H1 (cell line): ENCODE results near the gene JPH3.

ENCODE experiments used
- BRCA1 ChIP-seq: IDR thresholded peaks from 2 replicates; pipeline ENCODE4 v1.6.1; 2012; ENCODE audit warnings: low read depth, low read length, improper control_type of control experiment
- CBX5 ChIP-seq: fragments of 300-800, 300-1000 bp; sonication (generic); IDR thresholded peaks from 2 replicates; pipeline ENCODE4 v1.7.1; 2016; ENCODE audit warnings: antibody characterized with exemption, low read length, low read depth
- EZH2 ChIP-seq: fragments of 200-600 bp; sonication (generic); IDR thresholded peaks from 2 replicates; pipeline ENCODE4 v1.7.1; 2012; ENCODE audit warnings: low read depth, mild to moderate bottlenecking, moderate library complexity, low read length, inconsistent platforms; ENCODE audit not compliant: severe bottlenecking
- MAFK ChIP-seq: IDR thresholded peaks from 2 replicates; pipeline ENCODE4 v1.6.1; 2012; ENCODE audit warnings: low read depth, mild to moderate bottlenecking, improper control_type of control experiment, low read length
- POLR2A ChIP-seq, 2 experiments: IDR thresholded peaks; 1 replicate in 1 of 2; 2 replicates in 1 of 2; pipeline ENCODE4 v1.6.1; 2011; ENCODE audit warnings: low read depth in 2 of 2, low read length in 2 of 2, mild to moderate bottlenecking in 2 of 2; ENCODE audit errors: control extremely low read depth in 1 of 2
- POLR2AphosphoS5 ChIP-seq: IDR thresholded peaks from 2 replicates; pipeline ENCODE4 v1.6.1; 2011; ENCODE audit warnings: low read depth, low read length
- RAD21 ChIP-seq, 2 experiments: IDR thresholded peaks in 1 of 2; conservative IDR thresholded peaks in 1 of 2; 2 replicates each; pipeline ENCODE4 v1.6.1; 2011; ENCODE audit warnings: low read depth in 2 of 2, low read length in 2 of 2, improper control_type of control experiment in 1 of 2, inconsistent platforms in 1 of 2, mild to moderate bottlenecking in 1 of 2, moderate library complexity in 1 of 2
- RFX5 ChIP-seq: IDR thresholded peaks from 2 replicates; pipeline ENCODE4 v1.6.1; 2011; ENCODE audit warnings: low read depth, low read length, improper control_type of control experiment, borderline replicate concordance
- SUZ12 ChIP-seq: fragments of 200-600 bp; sonication (generic); IDR thresholded peaks from 2 replicates; pipeline ENCODE4 v1.6.1; 2012; ENCODE audit warnings: mild to moderate bottlenecking, inconsistent platforms, low read length, moderate library complexity, mixed read lengths
- TAF7 ChIP-seq: optimal IDR thresholded peaks from 2 replicates; pipeline ENCODE3; 2011; ENCODE audit warnings: low read depth, mild to moderate bottlenecking, inconsistent platforms, low read length, moderate library complexity, borderline replicate concordance
- TCF12 ChIP-seq: IDR thresholded peaks from 2 replicates; pipeline ENCODE4 v1.6.1; 2011; ENCODE audit warnings: low read depth, mild to moderate bottlenecking, low read length
- TF ChIP-seq, protein P1 (sequence below), 3 experiments: IDR thresholded peaks; 1 replicate in 2 of 3; 2 replicates in 1 of 3; pipeline versions ENCODE4 v1.5.1 to v1.6.1; 2011; ENCODE audit warnings: low read length in 3 of 3, mild to moderate bottlenecking in 3 of 3, inconsistent platforms in 2 of 3, low read depth in 1 of 3, moderate library complexity in 1 of 3; ENCODE audit not compliant: insufficient read depth in 1 of 3; ENCODE audit errors: control extremely low read depth in 1 of 3
- TF ChIP-seq, protein P2 (sequence below): IDR thresholded peaks from 2 replicates; pipeline ENCODE4 v1.6.1; 2012; ENCODE audit warnings: low read length, inconsistent platforms

DNA sequence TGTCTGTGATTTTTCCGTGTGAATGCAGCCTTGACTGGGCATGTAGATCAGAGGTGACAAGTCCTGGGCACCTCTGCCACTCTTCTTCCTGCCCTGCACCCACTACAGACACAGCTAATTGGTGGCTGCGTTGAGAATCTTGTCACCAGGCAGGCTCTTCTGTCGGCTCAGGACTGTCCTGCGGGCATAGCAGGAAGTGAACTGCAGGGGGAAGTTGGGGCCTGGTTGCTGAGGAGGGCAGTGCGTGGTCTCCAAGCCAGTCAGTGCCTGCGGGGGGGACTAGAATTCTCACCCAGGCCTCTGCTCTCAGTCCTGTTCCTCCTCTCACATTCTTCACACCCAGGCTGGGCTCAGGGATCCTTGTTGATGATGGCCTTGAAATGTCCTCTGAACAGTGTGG is 50.5 kb downstream of the JPH3 start:
- TF ChIP-seq RAD21 (IDR thresholded peaks at IDR 0.05 in 1 of 2, conservative IDR thresholded peaks at IDR 0.05 in 1 of 2; ENCODE audit: low read depth in 2 of 2, low read length in 2 of 2) (no peak), RFX5 (no peak), POLR2AphosphoS5 (no peak), POLR2A (IDR thresholded peaks at IDR 0.05; ENCODE audit: control extremely low read depth in 1 of 2, low read depth in 2 of 2, low read length in 2 of 2) (no peak), CBX5 (no peak), TCF12 (no peak), EZH2 (no peak), TAF7 (no peak), MAFK (no peak), SUZ12 (no peak), BRCA1 (no peak)
- TF ChIP-seq, protein P1, sequence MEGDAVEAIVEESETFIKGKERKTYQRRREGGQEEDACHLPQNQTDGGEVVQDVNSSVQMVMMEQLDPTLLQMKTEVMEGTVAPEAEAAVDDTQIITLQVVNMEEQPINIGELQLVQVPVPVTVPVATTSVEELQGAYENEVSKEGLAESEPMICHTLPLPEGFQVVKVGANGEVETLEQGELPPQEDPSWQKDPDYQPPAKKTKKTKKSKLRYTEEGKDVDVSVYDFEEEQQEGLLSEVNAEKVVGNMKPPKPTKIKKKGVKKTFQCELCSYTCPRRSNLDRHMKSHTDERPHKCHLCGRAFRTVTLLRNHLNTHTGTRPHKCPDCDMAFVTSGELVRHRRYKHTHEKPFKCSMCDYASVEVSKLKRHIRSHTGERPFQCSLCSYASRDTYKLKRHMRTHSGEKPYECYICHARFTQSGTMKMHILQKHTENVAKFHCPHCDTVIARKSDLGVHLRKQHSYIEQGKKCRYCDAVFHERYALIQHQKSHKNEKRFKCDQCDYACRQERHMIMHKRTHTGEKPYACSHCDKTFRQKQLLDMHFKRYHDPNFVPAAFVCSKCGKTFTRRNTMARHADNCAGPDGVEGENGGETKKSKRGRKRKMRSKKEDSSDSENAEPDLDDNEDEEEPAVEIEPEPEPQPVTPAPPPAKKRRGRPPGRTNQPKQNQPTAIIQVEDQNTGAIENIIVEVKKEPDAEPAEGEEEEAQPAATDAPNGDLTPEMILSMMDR (IDR thresholded peaks at IDR 0.05; ENCODE audit: control extremely low read depth in 1 of 3, insufficient read depth in 1 of 3, low read depth in 1 of 3, low read length in 3 of 3), result no peak
- TF ChIP-seq, protein P2, sequence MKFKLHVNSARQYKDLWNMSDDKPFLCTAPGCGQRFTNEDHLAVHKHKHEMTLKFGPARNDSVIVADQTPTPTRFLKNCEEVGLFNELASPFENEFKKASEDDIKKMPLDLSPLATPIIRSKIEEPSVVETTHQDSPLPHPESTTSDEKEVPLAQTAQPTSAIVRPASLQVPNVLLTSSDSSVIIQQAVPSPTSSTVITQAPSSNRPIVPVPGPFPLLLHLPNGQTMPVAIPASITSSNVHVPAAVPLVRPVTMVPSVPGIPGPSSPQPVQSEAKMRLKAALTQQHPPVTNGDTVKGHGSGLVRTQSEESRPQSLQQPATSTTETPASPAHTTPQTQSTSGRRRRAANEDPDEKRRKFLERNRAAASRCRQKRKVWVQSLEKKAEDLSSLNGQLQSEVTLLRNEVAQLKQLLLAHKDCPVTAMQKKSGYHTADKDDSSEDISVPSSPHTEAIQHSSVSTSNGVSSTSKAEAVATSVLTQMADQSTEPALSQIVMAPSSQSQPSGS, result no peak
